Measurements from ENCODE around the gene LIN7C. TPM values are rescaled to one million over a fixed set of nuclear protein-coding genes. Genes with fewer than 3 reads are reported as not detected.

The LIN7C gene
- total and polyA plus RNA-seq, 2 of the 13 experiments (the other 11 are each of a cell fraction or from before 2014, with no cell fraction given) = 14.8 to 37.2 TPM

DNA sequence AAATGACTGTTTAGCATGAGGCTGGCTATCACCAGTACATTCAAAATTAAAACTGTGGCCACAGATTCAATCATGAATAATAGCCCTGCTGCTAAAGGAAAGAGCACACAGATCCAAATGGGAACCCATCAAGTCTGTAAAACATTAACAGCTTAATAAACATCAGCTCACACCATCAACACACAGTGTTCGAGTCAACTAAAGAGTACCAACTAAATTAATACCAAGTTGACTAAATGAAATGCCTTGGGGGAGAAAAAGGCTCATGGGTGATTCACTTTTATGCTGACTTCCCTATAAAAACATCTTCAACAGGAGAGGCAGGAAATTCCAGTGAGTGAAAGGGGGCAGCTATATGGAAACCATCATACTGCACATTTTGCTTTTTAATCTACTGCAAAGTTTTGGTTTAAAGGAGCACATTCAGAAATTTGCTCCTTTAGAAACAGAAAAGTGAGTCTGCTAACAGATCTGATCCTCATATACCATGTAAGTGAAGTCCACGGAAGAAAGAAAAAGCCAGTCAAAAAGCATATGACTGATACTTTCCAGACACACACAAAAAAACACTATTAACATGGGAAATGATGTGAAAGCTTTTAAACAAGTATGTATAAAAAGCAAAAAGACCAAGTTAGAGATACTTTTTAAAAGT lies 50.3 kb downstream of the LIN7C start (continued):
- TF ChIP-seq, protein P1, sequence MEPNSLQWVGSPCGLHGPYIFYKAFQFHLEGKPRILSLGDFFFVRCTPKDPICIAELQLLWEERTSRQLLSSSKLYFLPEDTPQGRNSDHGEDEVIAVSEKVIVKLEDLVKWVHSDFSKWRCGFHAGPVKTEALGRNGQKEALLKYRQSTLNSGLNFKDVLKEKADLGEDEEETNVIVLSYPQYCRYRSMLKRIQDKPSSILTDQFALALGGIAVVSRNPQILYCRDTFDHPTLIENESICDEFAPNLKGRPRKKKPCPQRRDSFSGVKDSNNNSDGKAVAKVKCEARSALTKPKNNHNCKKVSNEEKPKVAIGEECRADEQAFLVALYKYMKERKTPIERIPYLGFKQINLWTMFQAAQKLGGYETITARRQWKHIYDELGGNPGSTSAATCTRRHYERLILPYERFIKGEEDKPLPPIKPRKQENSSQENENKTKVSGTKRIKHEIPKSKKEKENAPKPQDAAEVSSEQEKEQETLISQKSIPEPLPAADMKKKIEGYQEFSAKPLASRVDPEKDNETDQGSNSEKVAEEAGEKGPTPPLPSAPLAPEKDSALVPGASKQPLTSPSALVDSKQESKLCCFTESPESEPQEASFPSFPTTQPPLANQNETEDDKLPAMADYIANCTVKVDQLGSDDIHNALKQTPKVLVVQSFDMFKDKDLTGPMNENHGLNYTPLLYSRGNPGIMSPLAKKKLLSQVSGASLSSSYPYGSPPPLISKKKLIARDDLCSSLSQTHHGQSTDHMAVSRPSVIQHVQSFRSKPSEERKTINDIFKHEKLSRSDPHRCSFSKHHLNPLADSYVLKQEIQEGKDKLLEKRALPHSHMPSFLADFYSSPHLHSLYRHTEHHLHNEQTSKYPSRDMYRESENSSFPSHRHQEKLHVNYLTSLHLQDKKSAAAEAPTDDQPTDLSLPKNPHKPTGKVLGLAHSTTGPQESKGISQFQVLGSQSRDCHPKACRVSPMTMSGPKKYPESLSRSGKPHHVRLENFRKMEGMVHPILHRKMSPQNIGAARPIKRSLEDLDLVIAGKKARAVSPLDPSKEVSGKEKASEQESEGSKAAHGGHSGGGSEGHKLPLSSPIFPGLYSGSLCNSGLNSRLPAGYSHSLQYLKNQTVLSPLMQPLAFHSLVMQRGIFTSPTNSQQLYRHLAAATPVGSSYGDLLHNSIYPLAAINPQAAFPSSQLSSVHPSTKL (CRISPR knock-in tag; IDR thresholded peaks at IDR 0.05) = peak; percentile 44; the same call in 1 of the 2 replicates
- TF ChIP-seq THAP11 (CRISPR knock-in tag; IDR thresholded peaks at IDR 0.05) = 0 out of 2 replicates have a peak, but pooled peaks have one; percentile 25
- TF ChIP-seq, protein P2, sequence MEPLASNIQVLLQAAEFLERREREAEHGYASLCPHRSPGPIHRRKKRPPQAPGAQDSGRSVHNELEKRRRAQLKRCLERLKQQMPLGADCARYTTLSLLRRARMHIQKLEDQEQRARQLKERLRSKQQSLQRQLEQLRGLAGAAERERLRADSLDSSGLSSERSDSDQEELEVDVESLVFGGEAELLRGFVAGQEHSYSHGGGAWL (CRISPR knock-in tag; IDR thresholded peaks at IDR 0.05) = no peak
- TF ChIP-seq TBX2 (CRISPR knock-in tag; IDR thresholded peaks at IDR 0.05; ENCODE audit: borderline replicate concordance) = 0 out of 2 replicates have a peak, but pooled peaks have one; percentile 40
- TF ChIP-seq ZNF737 (CRISPR knock-in tag; IDR thresholded peaks at IDR 0.05; ENCODE audit: borderline replicate concordance) = no peak
- TF ChIP-seq TBL1XR1 (IDR thresholded peaks at IDR 0.05; ENCODE audit: borderline replicate concordance, low read length, partially characterized antibody) = no peak
- no peak for TF ChIP-seq TERF1 (CRISPR knock-in tag; IDR thresholded peaks at IDR 0.05)
- TF ChIP-seq, protein P3, sequence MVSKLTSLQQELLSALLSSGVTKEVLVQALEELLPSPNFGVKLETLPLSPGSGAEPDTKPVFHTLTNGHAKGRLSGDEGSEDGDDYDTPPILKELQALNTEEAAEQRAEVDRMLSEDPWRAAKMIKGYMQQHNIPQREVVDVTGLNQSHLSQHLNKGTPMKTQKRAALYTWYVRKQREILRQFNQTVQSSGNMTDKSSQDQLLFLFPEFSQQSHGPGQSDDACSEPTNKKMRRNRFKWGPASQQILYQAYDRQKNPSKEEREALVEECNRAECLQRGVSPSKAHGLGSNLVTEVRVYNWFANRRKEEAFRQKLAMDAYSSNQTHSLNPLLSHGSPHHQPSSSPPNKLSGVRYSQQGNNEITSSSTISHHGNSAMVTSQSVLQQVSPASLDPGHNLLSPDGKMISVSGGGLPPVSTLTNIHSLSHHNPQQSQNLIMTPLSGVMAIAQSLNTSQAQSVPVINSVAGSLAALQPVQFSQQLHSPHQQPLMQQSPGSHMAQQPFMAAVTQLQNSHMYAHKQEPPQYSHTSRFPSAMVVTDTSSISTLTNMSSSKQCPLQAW (CRISPR knock-in tag; IDR thresholded peaks at IDR 0.05) = peak; percentile 38; the same call in 1 of the 2 replicates
- TF ChIP-seq, protein P4, sequence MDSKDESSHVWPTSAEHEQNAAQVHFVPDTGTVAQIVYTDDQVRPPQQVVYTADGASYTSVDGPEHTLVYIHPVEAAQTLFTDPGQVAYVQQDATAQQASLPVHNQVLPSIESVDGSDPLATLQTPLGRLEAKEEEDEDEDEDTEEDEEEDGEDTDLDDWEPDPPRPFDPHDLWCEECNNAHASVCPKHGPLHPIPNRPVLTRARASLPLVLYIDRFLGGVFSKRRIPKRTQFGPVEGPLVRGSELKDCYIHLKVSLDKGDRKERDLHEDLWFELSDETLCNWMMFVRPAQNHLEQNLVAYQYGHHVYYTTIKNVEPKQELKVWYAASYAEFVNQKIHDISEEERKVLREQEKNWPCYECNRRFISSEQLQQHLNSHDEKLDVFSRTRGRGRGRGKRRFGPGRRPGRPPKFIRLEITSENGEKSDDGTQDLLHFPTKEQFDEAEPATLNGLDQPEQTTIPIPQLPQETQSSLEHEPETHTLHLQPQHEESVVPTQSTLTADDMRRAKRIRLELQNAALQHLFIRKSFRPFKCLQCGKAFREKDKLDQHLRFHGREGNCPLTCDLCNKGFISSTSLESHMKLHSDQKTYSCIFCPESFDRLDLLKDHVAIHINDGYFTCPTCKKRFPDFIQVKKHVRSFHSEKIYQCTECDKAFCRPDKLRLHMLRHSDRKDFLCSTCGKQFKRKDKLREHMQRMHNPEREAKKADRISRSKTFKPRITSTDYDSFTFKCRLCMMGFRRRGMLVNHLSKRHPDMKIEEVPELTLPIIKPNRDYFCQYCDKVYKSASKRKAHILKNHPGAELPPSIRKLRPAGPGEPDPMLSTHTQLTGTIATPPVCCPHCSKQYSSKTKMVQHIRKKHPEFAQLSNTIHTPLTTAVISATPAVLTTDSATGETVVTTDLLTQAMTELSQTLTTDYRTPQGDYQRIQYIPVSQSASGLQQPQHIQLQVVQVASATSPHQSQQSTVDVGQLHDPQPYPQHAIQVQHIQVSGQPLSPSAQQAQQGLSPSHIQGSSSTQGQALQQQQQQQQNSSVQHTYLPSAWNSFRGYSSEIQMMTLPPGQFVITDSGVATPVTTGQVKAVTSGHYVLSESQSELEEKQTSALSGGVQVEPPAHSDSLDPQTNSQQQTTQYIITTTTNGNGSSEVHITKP (CRISPR knock-in tag; IDR thresholded peaks at IDR 0.05; ENCODE audit: low read depth) = no peak
- no peak for TF ChIP-seq ZNF550 (CRISPR knock-in tag; IDR thresholded peaks at IDR 0.05; ENCODE audit: borderline replicate concordance)
- TF ChIP-seq, protein P5, sequence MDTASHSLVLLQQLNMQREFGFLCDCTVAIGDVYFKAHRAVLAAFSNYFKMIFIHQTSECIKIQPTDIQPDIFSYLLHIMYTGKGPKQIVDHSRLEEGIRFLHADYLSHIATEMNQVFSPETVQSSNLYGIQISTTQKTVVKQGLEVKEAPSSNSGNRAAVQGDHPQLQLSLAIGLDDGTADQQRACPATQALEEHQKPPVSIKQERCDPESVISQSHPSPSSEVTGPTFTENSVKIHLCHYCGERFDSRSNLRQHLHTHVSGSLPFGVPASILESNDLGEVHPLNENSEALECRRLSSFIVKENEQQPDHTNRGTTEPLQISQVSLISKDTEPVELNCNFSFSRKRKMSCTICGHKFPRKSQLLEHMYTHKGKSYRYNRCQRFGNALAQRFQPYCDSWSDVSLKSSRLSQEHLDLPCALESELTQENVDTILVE (CRISPR knock-in tag; IDR thresholded peaks at IDR 0.05) = no peak
